ENCODE measurements around the gene CELF2. TPM values are rescaled to one million over a fixed set of nuclear protein-coding genes. Genes with fewer than 3 reads are reported as not detected.
A peak's percentile ranks its signal among the peaks of the same experiment; 100 is the strongest.

Gene CELF2
- total RNA-seq, 2 donors from 2014 or later, result 116 to 124 TPM

- peak; percentile 2 to 8 for ATAC-seq (replicated peaks in 1 of 2)
- H3K9me3 Mint-ChIP-seq, result no peaks in the 10 kb centered on the region
- DNase-seq, result no peak
- H3K27ac Mint-ChIP-seq, result peak overlapping the region; percentile 98
- peaks cover 0 to 1% of the 10 kb centered on the region in 2 donors for H3K36me3 Mint-ChIP-seq (ENCODE audit: insufficient read depth in 2 of 2)
- peaks cover 90% of the 10 kb centered on the region for H3K4me1 Mint-ChIP-seq (ENCODE audit: low read depth)
- H3K27me3 Mint-ChIP-seq (ENCODE audit: low read depth), result no peaks in the 10 kb centered on the region
- H3K4me3 Mint-ChIP-seq, result peak overlapping the region; percentile 89 to 90
Observed at GRCh38 chr10:11144626-11145494, 127.2 kb downstream of the CELF2 start.

GRCh38 chr10:11145495-11145855 is 127.8 kb downstream of the CELF2 start:
- DNase-seq, result peak; percentile 59 to 62
- Mint-ChIP-seq H3K4me3 (peak overlapping the region; percentile 89 to 90), H3K36me3 (ENCODE audit: insufficient read depth in 2 of 2) (peaks cover 0 to 1% of the 10 kb centered on the region in 2 donors), H3K9me3 (no peaks in the 10 kb centered on the region), H3K4me1 (ENCODE audit: low read depth) (peaks cover 96% of the 10 kb centered on the region), H3K27ac (peak overlapping the region; percentile 98), H3K27me3 (ENCODE audit: low read depth) (no peaks in the 10 kb centered on the region)
- peak; percentile 66 to 75 for ATAC-seq (replicated peaks in 1 of 2)

GRCh38 chr10:11146402-11147171 is 128.9 kb downstream of the CELF2 start:
- no peaks in the 10 kb centered on the region for H3K27me3 Mint-ChIP-seq (ENCODE audit: low read depth)
- peaks cover 0 to 1% of the 10 kb centered on the region in 2 donors for H3K36me3 Mint-ChIP-seq (ENCODE audit: insufficient read depth in 2 of 2)
- ATAC-seq (replicated peaks in 1 of 2) (no peak), DNase-seq (no peak)
- H3K4me3 Mint-ChIP-seq, result peak overlapping the region; percentile 89 to 90
- H3K27ac Mint-ChIP-seq, result peak overlapping the region; percentile 98
- no peaks in the 10 kb centered on the region for H3K9me3 Mint-ChIP-seq
- H3K4me1 Mint-ChIP-seq (ENCODE audit: low read depth), result peaks cover 99% of the 10 kb centered on the region

GRCh38 chr10:11147722-11148121 is 130.1 kb downstream of the CELF2 start:
- no peaks in the 10 kb centered on the region for H3K27me3 Mint-ChIP-seq (ENCODE audit: low read depth)
- peaks cover 100% of the 10 kb centered on the region for H3K4me1 Mint-ChIP-seq (ENCODE audit: low read depth)
- H3K27ac Mint-ChIP-seq, result peak overlapping the region; percentile 98
- DNase-seq (peak in 1 of 2 donors; percentile 34), ATAC-seq (replicated peaks in 1 of 2) (peak; percentile 17 to 28)
- peak overlapping the region; percentile 89 to 90 for H3K4me3 Mint-ChIP-seq
- H3K36me3 Mint-ChIP-seq (ENCODE audit: insufficient read depth in 2 of 2), result no peaks in the 10 kb centered on the region
- H3K9me3 Mint-ChIP-seq, result no peaks in the 10 kb centered on the region

GRCh38 chr10:11148142-11149028 is 130.7 kb downstream of the CELF2 start:
- H3K4me1 Mint-ChIP-seq (ENCODE audit: low read depth), result peaks cover 100% of the 10 kb centered on the region
- H3K27me3 Mint-ChIP-seq (ENCODE audit: low read depth), result no peaks in the 10 kb centered on the region
- no peak for ATAC-seq (replicated peaks in 1 of 2)
- H3K36me3 Mint-ChIP-seq (ENCODE audit: insufficient read depth in 2 of 2), result no peaks in the 10 kb centered on the region
- H3K27ac Mint-ChIP-seq, result peak overlapping the region; percentile 98
- H3K4me3 Mint-ChIP-seq, result peak overlapping the region; percentile 89 to 90
- no peaks in the 10 kb centered on the region for H3K9me3 Mint-ChIP-seq
- no peak for DNase-seq

GRCh38 chr10:11149807-11150141 is 132.1 kb downstream of the CELF2 start:
- DNase-seq (no peak), ATAC-seq (replicated peaks in 1 of 2) (peak in 1 of 2 donors; percentile 6)
- Mint-ChIP-seq H3K27me3 (ENCODE audit: low read depth) (no peaks in the 10 kb centered on the region), H3K4me3 (peak overlapping the region; percentile 89 to 90), H3K36me3 (ENCODE audit: insufficient read depth in 2 of 2) (no peaks in the 10 kb centered on the region), H3K9me3 (no peaks in the 10 kb centered on the region), H3K27ac (peak overlapping the region; percentile 98), H3K4me1 (ENCODE audit: low read depth) (peaks cover 100% of the 10 kb centered on the region)

- H3K9me3 Mint-ChIP-seq, result no peaks in the 10 kb centered on the region
- H3K27me3 Mint-ChIP-seq (ENCODE audit: low read depth), result no peaks in the 10 kb centered on the region
- no peaks in the 10 kb centered on the region for H3K36me3 Mint-ChIP-seq (ENCODE audit: insufficient read depth in 2 of 2)
- H3K4me3 Mint-ChIP-seq, result peak overlapping the region; percentile 89 to 90
- peak; percentile 24 to 27 for ATAC-seq (replicated peaks in 1 of 2)
- peaks cover 100% of the 10 kb centered on the region for H3K4me1 Mint-ChIP-seq (ENCODE audit: low read depth)
- peak overlapping the region; percentile 98 for H3K27ac Mint-ChIP-seq
- no peak for DNase-seq
Observed at GRCh38 chr10:11150231-11150731, 132.6 kb downstream of the CELF2 start.

- peak overlapping the region; percentile 89 to 90 for H3K4me3 Mint-ChIP-seq
- H3K4me1 Mint-ChIP-seq (ENCODE audit: low read depth), result peaks cover 99% of the 10 kb centered on the region
- peak overlapping the region; percentile 98 for H3K27ac Mint-ChIP-seq
- H3K27me3 Mint-ChIP-seq (ENCODE audit: low read depth), result no peaks in the 10 kb centered on the region
- no peaks in the 10 kb centered on the region for H3K36me3 Mint-ChIP-seq (ENCODE audit: insufficient read depth in 2 of 2)
- H3K9me3 Mint-ChIP-seq, result no peaks in the 10 kb centered on the region
- ATAC-seq (replicated peaks in 1 of 2) (no peak), DNase-seq (no peak)
Observed at GRCh38 chr10:11150879-11151415, 133.3 kb downstream of the CELF2 start.

GRCh38 chr10:11152801-11153200 is 135.1 kb downstream of the CELF2 start:
- Mint-ChIP-seq H3K36me3 (ENCODE audit: insufficient read depth in 2 of 2) (no peaks in the 10 kb centered on the region), H3K27ac (peak overlapping the region; percentile 52), H3K4me1 (ENCODE audit: low read depth) (peaks cover 99% of the 10 kb centered on the region), H3K9me3 (no peaks in the 10 kb centered on the region), H3K4me3 (no peak overlapping the region), H3K27me3 (ENCODE audit: low read depth) (no peaks in the 10 kb centered on the region)
- ATAC-seq (replicated peaks in 1 of 2) (no peak), DNase-seq (no peak)

GRCh38 chr10:11153245-11153644 is 135.6 kb downstream of the CELF2 start:
- no peaks in the 10 kb centered on the region for H3K9me3 Mint-ChIP-seq
- ATAC-seq (replicated peaks in 1 of 2), result no peak
- H3K4me1 Mint-ChIP-seq (ENCODE audit: low read depth), result peaks cover 99% of the 10 kb centered on the region
- H3K27me3 Mint-ChIP-seq (ENCODE audit: low read depth), result no peaks in the 10 kb centered on the region
- no peaks in the 10 kb centered on the region for H3K36me3 Mint-ChIP-seq (ENCODE audit: insufficient read depth in 2 of 2)
- H3K27ac Mint-ChIP-seq, result peak overlapping the region; percentile 52
- peak overlapping the region in 1 of 2 donors; percentile 83 for H3K4me3 Mint-ChIP-seq
- no peak for DNase-seq

- ATAC-seq (replicated peaks in 1 of 2) (no peak), DNase-seq (no peak)
- H3K9me3 Mint-ChIP-seq, result no peaks in the 10 kb centered on the region
- no peaks in the 10 kb centered on the region for H3K27me3 Mint-ChIP-seq (ENCODE audit: low read depth)
- H3K4me1 Mint-ChIP-seq (ENCODE audit: low read depth), result peaks cover 99% of the 10 kb centered on the region
- H3K27ac Mint-ChIP-seq, result peak overlapping the region; percentile 88
- no peaks in the 10 kb centered on the region for H3K36me3 Mint-ChIP-seq (ENCODE audit: insufficient read depth in 2 of 2)
- H3K4me3 Mint-ChIP-seq, result peak overlapping the region; percentile 62 to 83
Observed at GRCh38 chr10:11153766-11154165, 136.1 kb downstream of the CELF2 start.

- no peaks in the 10 kb centered on the region for H3K36me3 Mint-ChIP-seq (ENCODE audit: insufficient read depth in 2 of 2)
- H3K9me3 Mint-ChIP-seq, result no peaks in the 10 kb centered on the region
- peak overlapping the region; percentile 88 for H3K27ac Mint-ChIP-seq
- H3K4me1 Mint-ChIP-seq (ENCODE audit: low read depth), result peaks cover 94% of the 10 kb centered on the region
- no peak for ATAC-seq (replicated peaks in 1 of 2)
- H3K27me3 Mint-ChIP-seq (ENCODE audit: low read depth), result no peaks in the 10 kb centered on the region
- DNase-seq, result no peak
- peak overlapping the region; percentile 62 to 83 for H3K4me3 Mint-ChIP-seq
Observed at GRCh38 chr10:11154333-11154732, 136.7 kb downstream of the CELF2 start.
